ENCODE measurements around the gene CNTNAP2. TPM values are rescaled to one million over a fixed set of nuclear protein-coding genes. Genes with fewer than 3 reads are reported as not detected.

CNTNAP2 gene
- total and polyA plus RNA-seq, 9 of the 15 experiments (the other 6 are each of a cell fraction or from before 2014, with no cell fraction given), result 0.04 to 0.62 (median 0.09) TPM; not detected in 4

GRCh38 chr7:148383651-148384050 is 2267.1 kb downstream of the CNTNAP2 start:
- 1% methylated on average over 14 of the region's 14 CpGs for WGBS (ENCODE audit: insufficient coverage, low coverage, missing lambda C conversion rate)
- no TSS peak for BruUV-seq (replicated peaks)
- Histone ChIP-seq H3K27ac (ENCODE audit: extremely low read depth, low read depth, low read length) (no peak overlapping the region), H3K4me1 (replicated peaks in 1 of 2; ENCODE audit: control insufficient read depth in 2 of 2, insufficient read depth in 2 of 2, low read length in 2 of 2) (0 out of 5 replicates have a peak, but pooled peaks cover 0 to 2% of the 10 kb centered on the region in 2 experiments), H4K20me1 (replicated peaks; ENCODE audit: control insufficient read depth, insufficient read depth, low read length) (no peaks in the 10 kb centered on the region), H3K79me2 (ENCODE audit: control insufficient read depth, insufficient read depth, low read length) (no peaks in the 10 kb centered on the region), H3K4me3 (no peak overlapping the region), H3K9me1 (ENCODE audit: control insufficient read depth, insufficient read depth, low read length) (no peaks in the 10 kb centered on the region), H2AFZ (ENCODE audit: low read depth, low read length) (no peak overlapping the region), H3K9ac (ENCODE audit: insufficient read depth in 1 of 2, low read depth in 2 of 2, low read length in 2 of 2) (no peak overlapping the region), H3K27me3 (ENCODE audit: control insufficient read depth in 2 of 2, insufficient read depth in 2 of 2, low read length in 2 of 2) (peaks cover 23 to 30% of the 10 kb centered on the region in 2 experiments), H3K4me2 (ENCODE audit: insufficient read depth, low read length) (no peak overlapping the region), H3K36me3 (ENCODE audit: control insufficient read depth, insufficient read depth, low read length) (no peaks in the 10 kb centered on the region), H3K9me3 (replicated peaks; ENCODE audit: control insufficient read depth, insufficient read depth, low read depth, low read length) (no peaks in the 10 kb centered on the region)
- intact Hi-C loops (cut with micrococcal nuclease), result no loop called here
- FAIRE-seq (no peak), ATAC-seq (no peak), DNase-seq (ENCODE audit: extremely low read depth in 1 of 4, low spot score in 3 of 4) (no peak)
- POLR2A ChIA-PET, result no interaction called here
- in situ Hi-C loops (cut with MboI), result no loop called here
- CTCF ChIA-PET (ENCODE audit: low intra/inter-chr PET ratio), result no interaction called here
- TF ChIP-seq ZNF384 (IDR thresholded peaks at IDR 0.05; ENCODE audit: low read depth, low read length) (no peak), TARDBP (IDR thresholded peaks at IDR 0.05) (no peak), ZNF408 (CRISPR knock-in tag; IDR thresholded peaks at IDR 0.05; ENCODE audit: low read depth) (no peak), SREBF2 (CRISPR knock-in tag; IDR thresholded peaks at IDR 0.05) (no peak), TFAM (CRISPR knock-in tag; conservative IDR thresholded peaks at IDR 0.05) (no peak), KDM5B (IDR thresholded peaks at IDR 0.05; ENCODE audit: insufficient replicate concordance, low read depth, low read length) (no peak), RFX1 (IDR thresholded peaks at IDR 0.05) (no peak), ZEB2 (IDR thresholded peaks at IDR 0.05) (no peak), FOXJ3 (CRISPR knock-in tag; IDR thresholded peaks at IDR 0.05) (no peak), SOX6 (IDR thresholded peaks at IDR 0.05) (no peak), ZNF717 (CRISPR knock-in tag; IDR thresholded peaks at IDR 0.05) (no peak), RBM22 (IDR thresholded peaks at IDR 0.05; ENCODE audit: low read depth, low read length, poor library complexity, severe bottlenecking) (no peak), L3MBTL2 (IDR thresholded peaks at IDR 0.05) (no peak)
- TF ChIP-seq, protein P1, sequence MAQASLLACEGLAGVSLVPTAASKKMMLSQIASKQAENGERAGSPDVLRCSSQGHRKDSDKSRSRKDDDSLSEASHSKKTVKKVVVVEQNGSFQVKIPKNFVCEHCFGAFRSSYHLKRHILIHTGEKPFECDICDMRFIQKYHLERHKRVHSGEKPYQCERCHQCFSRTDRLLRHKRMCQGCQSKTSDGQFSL (CRISPR knock-in tag; IDR thresholded peaks at IDR 0.05), result no peak
- TF ChIP-seq, protein P1 (tag; IDR thresholded peaks at IDR 0.05), result no peak
- TF ChIP-seq, protein P2, sequence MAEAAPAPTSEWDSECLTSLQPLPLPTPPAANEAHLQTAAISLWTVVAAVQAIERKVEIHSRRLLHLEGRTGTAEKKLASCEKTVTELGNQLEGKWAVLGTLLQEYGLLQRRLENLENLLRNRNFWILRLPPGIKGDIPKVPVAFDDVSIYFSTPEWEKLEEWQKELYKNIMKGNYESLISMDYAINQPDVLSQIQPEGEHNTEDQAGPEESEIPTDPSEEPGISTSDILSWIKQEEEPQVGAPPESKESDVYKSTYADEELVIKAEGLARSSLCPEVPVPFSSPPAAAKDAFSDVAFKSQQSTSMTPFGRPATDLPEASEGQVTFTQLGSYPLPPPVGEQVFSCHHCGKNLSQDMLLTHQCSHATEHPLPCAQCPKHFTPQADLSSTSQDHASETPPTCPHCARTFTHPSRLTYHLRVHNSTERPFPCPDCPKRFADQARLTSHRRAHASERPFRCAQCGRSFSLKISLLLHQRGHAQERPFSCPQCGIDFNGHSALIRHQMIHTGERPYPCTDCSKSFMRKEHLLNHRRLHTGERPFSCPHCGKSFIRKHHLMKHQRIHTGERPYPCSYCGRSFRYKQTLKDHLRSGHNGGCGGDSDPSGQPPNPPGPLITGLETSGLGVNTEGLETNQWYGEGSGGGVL (CRISPR knock-in tag; IDR thresholded peaks at IDR 0.05), result no peak
- TF ChIP-seq, protein P3, sequence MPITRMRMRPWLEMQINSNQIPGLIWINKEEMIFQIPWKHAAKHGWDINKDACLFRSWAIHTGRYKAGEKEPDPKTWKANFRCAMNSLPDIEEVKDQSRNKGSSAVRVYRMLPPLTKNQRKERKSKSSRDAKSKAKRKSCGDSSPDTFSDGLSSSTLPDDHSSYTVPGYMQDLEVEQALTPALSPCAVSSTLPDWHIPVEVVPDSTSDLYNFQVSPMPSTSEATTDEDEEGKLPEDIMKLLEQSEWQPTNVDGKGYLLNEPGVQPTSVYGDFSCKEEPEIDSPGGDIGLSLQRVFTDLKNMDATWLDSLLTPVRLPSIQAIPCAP (CRISPR knock-in tag; IDR thresholded peaks at IDR 0.05; ENCODE audit: borderline replicate concordance), result no peak
- TF ChIP-seq, protein P4, sequence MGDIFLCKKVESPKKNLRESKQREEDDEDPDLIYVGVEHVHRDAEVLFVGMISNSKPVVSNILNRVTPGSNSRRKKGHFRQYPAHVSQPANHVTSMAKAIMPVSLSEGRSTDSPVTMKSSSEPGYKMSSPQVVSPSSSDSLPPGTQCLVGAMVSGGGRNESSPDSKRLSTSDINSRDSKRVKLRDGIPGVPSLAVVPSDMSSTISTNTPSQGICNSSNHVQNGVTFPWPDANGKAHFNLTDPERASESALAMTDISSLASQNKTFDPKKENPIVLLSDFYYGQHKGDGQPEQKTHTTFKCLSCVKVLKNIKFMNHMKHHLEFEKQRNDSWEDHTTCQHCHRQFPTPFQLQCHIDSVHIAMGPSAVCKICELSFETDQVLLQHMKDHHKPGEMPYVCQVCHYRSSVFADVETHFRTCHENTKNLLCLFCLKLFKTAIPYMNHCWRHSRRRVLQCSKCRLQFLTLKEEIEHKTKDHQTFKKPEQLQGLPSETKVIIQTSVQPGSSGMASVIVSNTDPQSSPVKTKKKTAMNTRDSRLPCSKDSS (IDR thresholded peaks at IDR 0.05; ENCODE audit: low read depth, partially characterized antibody), result no peak
